VCaP (cell line): Measurements from ENCODE around the gene MYG1.

Experiments used
- H3K27ac ChIP-seq: fragments of 450-650 bp; 2 replicates; pipeline ENCODE4 v1.5.1; 2017
- TF ChIP-seq, protein P1 (sequence below): fragments of 450-650 bp; conservative IDR thresholded peaks from 2 replicates; pipeline ENCODE4 v1.5.1; 2017; ENCODE audit warnings: mild to moderate bottlenecking, moderate library complexity

The MYG1 gene

GRCh38 chr12:53332744-53333143 is 33.2 kb downstream of the MYG1 start:
- no peak overlapping the region for H3K27ac ChIP-seq
- TF ChIP-seq, protein P1, sequence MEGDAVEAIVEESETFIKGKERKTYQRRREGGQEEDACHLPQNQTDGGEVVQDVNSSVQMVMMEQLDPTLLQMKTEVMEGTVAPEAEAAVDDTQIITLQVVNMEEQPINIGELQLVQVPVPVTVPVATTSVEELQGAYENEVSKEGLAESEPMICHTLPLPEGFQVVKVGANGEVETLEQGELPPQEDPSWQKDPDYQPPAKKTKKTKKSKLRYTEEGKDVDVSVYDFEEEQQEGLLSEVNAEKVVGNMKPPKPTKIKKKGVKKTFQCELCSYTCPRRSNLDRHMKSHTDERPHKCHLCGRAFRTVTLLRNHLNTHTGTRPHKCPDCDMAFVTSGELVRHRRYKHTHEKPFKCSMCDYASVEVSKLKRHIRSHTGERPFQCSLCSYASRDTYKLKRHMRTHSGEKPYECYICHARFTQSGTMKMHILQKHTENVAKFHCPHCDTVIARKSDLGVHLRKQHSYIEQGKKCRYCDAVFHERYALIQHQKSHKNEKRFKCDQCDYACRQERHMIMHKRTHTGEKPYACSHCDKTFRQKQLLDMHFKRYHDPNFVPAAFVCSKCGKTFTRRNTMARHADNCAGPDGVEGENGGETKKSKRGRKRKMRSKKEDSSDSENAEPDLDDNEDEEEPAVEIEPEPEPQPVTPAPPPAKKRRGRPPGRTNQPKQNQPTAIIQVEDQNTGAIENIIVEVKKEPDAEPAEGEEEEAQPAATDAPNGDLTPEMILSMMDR: no peak

- TF ChIP-seq, protein P1: no peak
- H3K27ac ChIP-seq: no peak overlapping the region
Measured at GRCh38 chr12:53333289-53333688, 33.8 kb downstream of the MYG1 start.

GRCh38 chr12:53333845-53334244 is 34.4 kb downstream of the MYG1 start:
- H3K27ac ChIP-seq: no peak overlapping the region
- TF ChIP-seq, protein P1: no peak

- TF ChIP-seq, protein P1: no peak
- no peak overlapping the region for H3K27ac ChIP-seq
Measured at GRCh38 chr12:53334822-53335221, 35.3 kb downstream of the MYG1 start.

- H3K27ac ChIP-seq: no peak within 1 kb of the TSS
- TF ChIP-seq, protein P1: no peak
Measured at GRCh38 chr12:53336181-53336681, 36.7 kb downstream of the MYG1 start, which contains the start of gene SP7. SP7 (minus strand) TSS chr12:53336354; CDS start chr12:53335646, 708 bp downstream.

DNA sequence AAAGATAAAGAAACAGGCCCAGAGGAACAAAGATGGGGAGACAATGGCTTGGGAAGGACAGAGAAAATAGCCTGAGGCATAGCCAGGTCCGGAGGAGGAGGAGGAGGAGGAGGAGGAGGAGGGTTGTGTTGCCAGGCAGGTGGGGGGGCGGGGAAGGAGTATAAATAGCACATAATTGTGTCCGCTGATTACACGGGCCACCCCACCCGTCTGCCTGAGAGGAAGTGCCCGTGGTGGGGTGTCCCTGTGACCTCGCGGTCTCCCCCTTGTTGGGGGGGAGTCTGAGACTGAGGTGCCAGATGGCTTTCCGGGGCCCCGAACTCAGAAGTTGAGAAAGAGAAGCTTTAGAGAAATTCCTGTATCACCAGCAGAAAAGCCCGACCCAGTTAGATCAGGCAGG is 38.5 kb downstream of the MYG1 start:
- TF ChIP-seq, protein P1: no peak
- H3K27ac ChIP-seq: no peak overlapping the region

DNA sequence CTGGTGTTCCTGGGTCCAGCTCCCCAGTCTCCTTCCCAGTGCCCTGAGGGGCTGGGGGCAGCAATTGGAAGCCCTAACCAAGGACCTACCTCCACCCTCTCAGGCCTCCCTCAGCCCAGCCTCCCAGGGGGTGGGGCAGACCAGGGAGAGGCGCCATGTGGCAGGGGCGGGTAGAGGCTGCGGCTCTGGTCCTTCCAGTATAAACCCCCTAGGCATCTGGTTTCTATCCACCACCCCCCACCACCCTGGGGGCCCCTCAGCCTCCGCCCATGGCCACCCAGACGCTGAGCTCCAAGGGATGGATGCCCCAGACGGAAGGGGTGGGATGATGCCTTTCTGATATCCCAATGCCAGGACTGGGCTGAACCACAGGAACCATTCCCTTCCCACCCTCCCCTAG is 39.4 kb downstream of the MYG1 start:
- TF ChIP-seq, protein P1: no peak
- no peak overlapping the region for H3K27ac ChIP-seq
